HG02885 (cell line): ENCODE results near the gene KTI12.

ENCODE experiments used
- ATAC-seq: cut with Tn5 transposase; IDR thresholded peaks from one replicate; pipeline ENCODE4 v1.9.1; 2021; ENCODE audit warnings: mild to moderate bottlenecking; ENCODE audit not compliant: unreplicated experiment, poor library complexity

Gene KTI12

DNA sequence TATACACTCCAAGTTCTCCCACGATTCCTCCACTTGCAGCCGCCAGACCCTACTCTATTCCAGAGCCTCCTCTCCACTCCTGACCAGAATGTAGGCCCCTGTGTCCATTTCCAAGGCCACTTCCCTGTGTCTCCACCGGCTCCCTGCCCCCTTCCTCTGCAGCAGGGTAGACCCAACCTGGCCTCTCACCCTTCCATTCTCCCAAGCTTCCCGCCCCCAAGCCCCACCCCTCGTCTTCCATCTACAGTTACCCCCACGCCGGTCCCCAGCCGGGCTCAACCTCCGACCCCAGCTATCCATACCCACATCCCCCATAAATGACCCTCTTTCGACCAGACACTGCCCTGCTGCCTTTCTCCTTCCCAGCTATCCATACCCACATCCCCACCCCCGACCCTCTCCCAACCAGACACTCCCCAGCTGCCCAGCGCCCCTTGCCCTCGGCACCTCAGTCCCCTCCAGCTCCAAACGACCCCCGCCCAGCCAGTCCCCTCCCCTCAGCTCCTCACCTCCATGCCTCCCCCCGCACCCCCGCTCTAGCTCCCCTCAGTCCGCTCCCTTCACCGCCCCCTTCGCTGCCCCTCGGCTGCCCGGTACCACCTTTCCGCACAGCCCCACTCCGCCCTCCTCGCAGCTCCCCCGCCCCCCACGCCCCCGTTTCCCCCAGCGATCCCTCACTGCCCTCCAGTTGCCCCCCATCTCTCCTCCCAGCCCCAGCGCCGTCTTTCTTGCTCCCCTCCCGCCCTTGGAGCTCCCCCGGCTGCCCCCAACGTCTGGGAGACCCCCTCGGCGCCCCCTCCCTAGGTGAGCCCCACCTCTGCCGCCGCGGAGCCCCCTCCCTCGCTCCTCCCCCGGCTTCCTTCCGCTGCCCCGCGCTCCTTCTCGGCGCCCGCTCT, 43.8 kb downstream of the KTI12 start:
- ATAC-seq = no peak

GRCh38 chr1:51988254-51988653, 45.4 kb downstream of the KTI12 start:
- ATAC-seq = no peak

DNA sequence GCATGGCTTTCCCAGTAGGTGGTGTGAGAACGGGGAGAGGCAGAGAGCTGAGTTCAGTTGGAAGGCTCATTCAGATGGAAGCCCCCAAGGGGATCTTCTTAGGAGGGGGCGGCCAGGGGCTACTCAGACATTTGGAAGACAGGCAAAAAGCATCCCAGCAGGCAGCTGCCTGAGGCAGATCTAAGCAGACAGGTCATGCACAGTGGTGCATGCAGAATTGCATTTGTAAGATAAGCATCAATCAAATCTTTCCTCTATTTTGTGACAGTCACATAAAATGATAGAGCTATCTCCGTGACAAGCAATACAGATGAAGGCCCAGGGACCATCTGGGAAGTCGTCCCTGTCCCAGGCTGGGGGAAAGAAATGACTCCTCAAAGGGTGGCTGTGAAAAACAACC, 46.9 kb downstream of the KTI12 start:
- ATAC-seq = no peak

DNA sequence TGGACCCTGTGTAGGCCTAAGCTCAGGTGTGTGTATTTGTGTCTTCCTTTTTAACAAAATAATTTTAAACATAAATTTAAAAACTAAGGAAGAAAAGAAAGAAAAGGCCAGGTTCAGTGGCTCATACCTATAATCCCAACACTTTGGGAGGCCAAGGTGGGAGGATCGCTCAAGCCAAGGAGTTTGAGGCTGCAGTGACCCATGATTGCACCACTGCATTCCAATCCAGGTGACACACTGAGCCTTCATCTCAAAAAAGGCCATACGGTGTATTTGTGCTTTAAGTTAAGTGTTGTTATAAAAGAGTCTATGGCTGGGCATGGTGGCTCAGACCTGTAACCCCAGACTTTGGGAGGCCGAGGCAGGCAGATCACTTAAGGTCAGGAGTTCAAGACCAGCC, 51.4 kb downstream of the KTI12 start:
- ATAC-seq = no peak
